MCF 10A (cell line): Measurements from ENCODE around the gene TMEM174. TPM values are rescaled to one million over a fixed set of nuclear protein-coding genes. Genes with fewer than 3 reads are reported as not detected.

Experiments used
- BruUV-seq: library from RNA; stranded (reverse); fragments of 400-500 nt; replicated peaks from 2 replicates; lab custom pipeline; 2021; lab: Mats Ljungman, UMichigan
- CTCF ChIA-PET: fragments of 300-600 bp; sonication (Branson Sonifier 250); formaldehyde crosslinking; extraction: SDS; loops from one replicate; lab custom pipeline; 2021; ENCODE audit warnings: antibody characterized with exemption, inconsistent platforms; lab: Yijun Ruan, JAX
- POLR2A ChIA-PET: fragments of 300-600, 350-650 bp; sonication (Branson Sonifier 250); formaldehyde crosslinking; extraction: SDS; loops from one replicate; lab custom pipeline; 2020; ENCODE audit warnings: antibody characterized with exemption, inconsistent platforms; lab: Yijun Ruan, JAX
- DNase-seq: peaks from one replicate; pipeline ENCODE4 v3.0.0-alpha.2; 2018; ENCODE audit not compliant: unreplicated experiment
- H3K27ac Mint-ChIP-seq: one replicate; pipeline ENCODE4 v1.8.0; 2022; ENCODE audit warnings: mild to moderate bottlenecking, low read depth, mixed read lengths; ENCODE audit not compliant: unreplicated experiment
- H3K27me3 Mint-ChIP-seq: one replicate; pipeline ENCODE4 v1.8.0; 2022; ENCODE audit warnings: mixed read lengths; ENCODE audit not compliant: insufficient read depth, unreplicated experiment
- H3K36me3 Mint-ChIP-seq: one replicate; pipeline ENCODE4 v1.8.0; 2022; ENCODE audit warnings: mild to moderate bottlenecking, moderate library complexity, mixed read lengths; ENCODE audit not compliant: insufficient read depth, unreplicated experiment
- H3K4me1 Mint-ChIP-seq: one replicate; pipeline ENCODE4 v1.8.0; 2022; ENCODE audit warnings: mixed read lengths; ENCODE audit not compliant: insufficient read depth, unreplicated experiment
- H3K4me3 Mint-ChIP-seq: one replicate; pipeline ENCODE4 v1.8.0; 2022; ENCODE audit warnings: mild to moderate bottlenecking, moderate library complexity, mixed read lengths; ENCODE audit not compliant: unreplicated experiment
- H3K9me3 Mint-ChIP-seq: one replicate; pipeline ENCODE4 v1.8.0; 2022; ENCODE audit warnings: mixed read lengths; ENCODE audit not compliant: unreplicated experiment
- intact Hi-C: fragments of 100-400 bp; cut with micrococcal nuclease; formaldehyde crosslinking; loops from 2 replicates; pipeline ENCODE4 v1.14.1; 2022
- total RNA-seq: library from RNA; stranded (reverse); gene quantifications from 2 replicates; pipeline ENCODE4 v1.2.3, GENCODE V29; 2022
- TF ChIP-seq, protein P1 (sequence below): fragments of 200-600 bp; IDR thresholded peaks from one replicate; pipeline ENCODE4 v1.8.0; 2022; ENCODE audit warnings: antibody characterized with exemption, mild to moderate bottlenecking; ENCODE audit not compliant: unreplicated experiment

The TMEM174 gene
- total RNA-seq, 1 experiment from 2014 or later, result not detected

DNA sequence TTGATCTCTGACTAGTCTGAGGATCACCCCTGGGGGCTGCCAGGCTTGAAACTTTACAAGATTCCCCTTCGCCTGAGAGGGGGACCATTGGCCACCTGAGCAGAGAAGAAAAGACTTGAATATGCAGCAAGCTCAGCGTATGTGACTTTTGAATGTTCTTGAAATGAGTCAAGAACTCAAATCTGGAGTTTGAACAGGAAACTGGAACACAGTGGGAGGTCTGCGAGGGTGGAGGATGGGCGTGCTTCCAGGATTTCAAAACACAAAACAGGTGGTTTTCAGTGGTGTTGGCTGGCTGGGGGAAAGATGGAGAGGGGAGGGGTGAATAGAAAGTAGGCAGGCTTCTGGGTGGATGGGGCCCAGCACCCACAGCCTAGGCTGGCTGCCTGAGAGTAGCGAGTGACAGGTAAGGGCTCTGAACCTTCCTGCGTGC lies 40.6 kb downstream of the TMEM174 start:
- Mint-ChIP-seq H3K27me3 (no peaks in the 10 kb centered on the region), H3K36me3 (no peaks in the 10 kb centered on the region), H3K9me3 (peaks cover 13% of the 10 kb centered on the region), H3K4me1 (peaks cover 14% of the 10 kb centered on the region), H3K4me3 (no peak overlapping the region), H3K27ac (no peak overlapping the region)
- DNase-seq, result peak; percentile 85
- BruUV-seq, result no TSS peak
- TF ChIP-seq, protein P1, sequence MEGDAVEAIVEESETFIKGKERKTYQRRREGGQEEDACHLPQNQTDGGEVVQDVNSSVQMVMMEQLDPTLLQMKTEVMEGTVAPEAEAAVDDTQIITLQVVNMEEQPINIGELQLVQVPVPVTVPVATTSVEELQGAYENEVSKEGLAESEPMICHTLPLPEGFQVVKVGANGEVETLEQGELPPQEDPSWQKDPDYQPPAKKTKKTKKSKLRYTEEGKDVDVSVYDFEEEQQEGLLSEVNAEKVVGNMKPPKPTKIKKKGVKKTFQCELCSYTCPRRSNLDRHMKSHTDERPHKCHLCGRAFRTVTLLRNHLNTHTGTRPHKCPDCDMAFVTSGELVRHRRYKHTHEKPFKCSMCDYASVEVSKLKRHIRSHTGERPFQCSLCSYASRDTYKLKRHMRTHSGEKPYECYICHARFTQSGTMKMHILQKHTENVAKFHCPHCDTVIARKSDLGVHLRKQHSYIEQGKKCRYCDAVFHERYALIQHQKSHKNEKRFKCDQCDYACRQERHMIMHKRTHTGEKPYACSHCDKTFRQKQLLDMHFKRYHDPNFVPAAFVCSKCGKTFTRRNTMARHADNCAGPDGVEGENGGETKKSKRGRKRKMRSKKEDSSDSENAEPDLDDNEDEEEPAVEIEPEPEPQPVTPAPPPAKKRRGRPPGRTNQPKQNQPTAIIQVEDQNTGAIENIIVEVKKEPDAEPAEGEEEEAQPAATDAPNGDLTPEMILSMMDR, result no peak
- CTCF ChIA-PET, result interaction anchor here (0.7 to 5.2 kb wide), 4 partner anchors 12 to 1084 kb away, joined by 3 to 95 read pairs (median 6); no protein-coding TSS in a partner anchor
- POLR2A ChIA-PET, result interaction anchor here (0.6 to 6.0 kb wide), 2 partner anchors 234 to 257 kb away, joined by 6 to 60 read pairs; partner anchors contain the start of gene FOXD1
- intact Hi-C loops, result loop anchor here (10.0 kb wide), 1 partner anchor 79 kb away; no protein-coding TSS in a partner anchor

DNA sequence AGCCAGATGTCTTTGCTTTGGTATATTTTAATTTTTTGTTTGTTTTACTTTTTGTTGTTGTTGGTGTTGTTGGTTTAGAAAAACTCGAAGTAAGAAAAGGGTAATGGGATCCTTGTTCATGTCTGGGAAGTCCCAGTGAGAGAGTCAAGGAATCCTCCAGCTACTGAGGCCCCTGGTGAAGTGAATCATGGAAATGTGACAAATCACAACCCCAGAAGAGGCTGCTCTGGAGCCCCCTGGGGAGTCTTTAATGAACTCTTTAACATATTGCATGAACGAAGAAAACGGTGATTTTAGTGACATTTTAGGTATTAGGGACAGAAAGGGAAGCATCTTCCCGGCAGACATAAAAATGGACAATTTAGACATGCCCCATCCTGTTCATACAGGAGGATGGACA lies 41.3 kb downstream of the TMEM174 start:
- H3K27ac Mint-ChIP-seq, result no peak overlapping the region
- intact Hi-C loops, result loop anchor here (10.0 kb wide), 1 partner anchor 80 kb away; no protein-coding TSS in a partner anchor
- no peaks in the 10 kb centered on the region for H3K36me3 Mint-ChIP-seq
- H3K9me3 Mint-ChIP-seq, result peaks cover 11% of the 10 kb centered on the region
- peaks cover 14% of the 10 kb centered on the region for H3K4me1 Mint-ChIP-seq
- TF ChIP-seq, protein P1, result no peak
- CTCF ChIA-PET, result interaction anchor here (0.8 to 5.2 kb wide), 4 partner anchors 11 to 236 kb away, joined by 4 to 95 read pairs (median 5); no protein-coding TSS in a partner anchor
- DNase-seq, result no peak
- no TSS peak for BruUV-seq
- no peak overlapping the region for H3K4me3 Mint-ChIP-seq
- H3K27me3 Mint-ChIP-seq, result no peaks in the 10 kb centered on the region
- POLR2A ChIA-PET, result interaction anchor here (1.0 to 6.0 kb wide), 5 partner anchors 234 to 279 kb away, joined by 3 to 60 read pairs (median 15); partner anchors contain the start of gene FOXD1

DNA sequence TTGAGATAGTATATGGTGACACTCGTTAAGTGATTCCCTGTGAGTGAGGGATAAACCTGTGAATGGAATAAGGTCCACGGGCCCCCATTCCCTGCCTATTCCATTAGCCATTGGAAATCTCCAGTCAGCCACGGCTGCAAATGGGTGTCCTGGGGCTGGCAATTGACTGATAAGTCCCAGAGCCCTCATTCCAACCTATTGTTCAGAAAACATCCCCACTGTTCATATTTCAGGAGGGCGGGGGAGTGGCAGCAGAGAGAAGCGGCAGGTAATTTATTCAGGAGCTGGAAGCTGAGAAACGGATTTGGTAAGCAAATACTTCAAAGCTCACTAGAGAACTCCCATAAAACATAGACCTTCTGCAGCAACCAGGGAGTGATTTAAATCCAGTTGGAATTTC lies 42.0 kb downstream of the TMEM174 start:
- ChIA-PET CTCF (interaction anchor here (0.6 to 5.3 kb wide), 34 partner anchors 7 to 833 kb away, joined by 3 to 95 read pairs (median 7); partner anchors contain the start of genes ANKRA2 and UTP15), POLR2A (interaction anchor here (1.0 to 6.0 kb wide), 11 partner anchors 64 to 600 kb away, joined by 3 to 60 read pairs (median 13); partner anchors contain the start of genes BTF3 and FOXD1)
- BruUV-seq, result no TSS peak
- intact Hi-C loops, result loop anchor here (1.0 to 10.0 kb wide), 3 partner anchors 80 to 293 kb away; no protein-coding TSS in a partner anchor
- Mint-ChIP-seq H3K4me1 (peaks cover 14% of the 10 kb centered on the region), H3K9me3 (peaks cover 4% of the 10 kb centered on the region), H3K36me3 (no peaks in the 10 kb centered on the region), H3K27me3 (no peaks in the 10 kb centered on the region), H3K4me3 (peak overlapping the region; percentile 73), H3K27ac (no peak overlapping the region)
- no peak for DNase-seq
- TF ChIP-seq, protein P1, result no peak

DNA sequence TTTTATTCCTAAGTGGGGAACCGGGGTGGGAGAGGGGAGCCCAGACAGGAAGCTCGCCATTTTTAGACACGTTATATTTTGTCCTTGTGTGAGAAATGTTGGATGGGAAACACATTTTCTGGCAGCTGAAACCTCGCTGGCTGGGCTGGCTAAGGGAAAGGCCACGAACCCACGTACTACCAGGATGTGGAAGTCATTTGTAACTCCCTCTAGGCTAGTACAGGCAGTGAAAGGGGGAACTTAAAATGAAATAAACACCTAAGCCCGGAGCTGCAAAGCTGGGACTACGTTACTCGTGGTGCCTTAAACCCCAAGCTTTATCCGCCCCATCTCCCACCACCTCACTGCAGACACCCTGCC lies 42.5 kb downstream of the TMEM174 start:
- TF ChIP-seq, protein P1, result no peak
- Mint-ChIP-seq H3K27ac (no peak overlapping the region), H3K4me1 (peaks cover 14% of the 10 kb centered on the region), H3K36me3 (no peaks in the 10 kb centered on the region), H3K9me3 (no peaks in the 10 kb centered on the region), H3K27me3 (no peaks in the 10 kb centered on the region), H3K4me3 (peak overlapping the region; percentile 73)
- POLR2A ChIA-PET, result interaction anchor here (1.2 to 6.0 kb wide), 13 partner anchors 27 to 599 kb away, joined by 3 to 60 read pairs (median 11); partner anchors contain the start of genes BTF3 and FOXD1
- BruUV-seq, result no TSS peak
- DNase-seq, result no peak
- intact Hi-C loops, result loop anchor here (1.0 to 10.0 kb wide), 3 partner anchors 81 to 293 kb away; no protein-coding TSS in a partner anchor
- CTCF ChIA-PET, result interaction anchor here (0.6 to 5.3 kb wide), 60 partner anchors 8 to 832 kb away, joined by 3 to 95 read pairs (median 6); partner anchors contain the start of genes ANKRA2, FOXD1 and UTP15
